ENCODE measurements around the gene NSRP1.

NSRP1 gene

GRCh38 chr17:30092886-30093285, 23.7 kb upstream of the NSRP1 start:
- Histone ChIP-seq H3K27ac (ENCODE audit: low read depth, low read length, severe bottlenecking) (no peak overlapping the region), H3K9me3 (ENCODE audit: control insufficient read depth, low read length) (no peaks in the 10 kb centered on the region), H3K4me3 (ENCODE audit: extremely low read depth, insufficient read depth, low read length, poor library complexity, severe bottlenecking) (no peak overlapping the region), H3K36me3 (ENCODE audit: control insufficient read depth, insufficient read depth, low read length) (no peaks in the 10 kb centered on the region), H3K4me1 (ENCODE audit: control insufficient read depth, insufficient read depth, low read length, poor library complexity, severe bottlenecking) (peaks cover 9% of the 10 kb centered on the region)

GRCh38 chr17:30093463-30094147, 23.0 kb upstream of the NSRP1 start:
- no peaks in the 10 kb centered on the region for H3K36me3 ChIP-seq (ENCODE audit: control insufficient read depth, insufficient read depth, low read length)
- H3K4me1 ChIP-seq (ENCODE audit: control insufficient read depth, insufficient read depth, low read length, poor library complexity, severe bottlenecking) = peaks cover 9% of the 10 kb centered on the region
- no peak overlapping the region for H3K4me3 ChIP-seq (ENCODE audit: extremely low read depth, insufficient read depth, low read length, poor library complexity, severe bottlenecking)
- WGBS, 2 experiments (ENCODE audit: insufficient coverage in 2 of 2) = 16 to 28% methylated on average over 4 to 7 of the region's 12 CpGs
- no peak overlapping the region for H3K27ac ChIP-seq (ENCODE audit: low read depth, low read length, severe bottlenecking)
- no peaks in the 10 kb centered on the region for H3K9me3 ChIP-seq (ENCODE audit: control insufficient read depth, low read length)

- no peaks in the 10 kb centered on the region for H3K36me3 ChIP-seq (ENCODE audit: control insufficient read depth, insufficient read depth, low read length)
- peaks cover 9% of the 10 kb centered on the region for H3K4me1 ChIP-seq (ENCODE audit: control insufficient read depth, insufficient read depth, low read length, poor library complexity, severe bottlenecking)
- no peaks in the 10 kb centered on the region for H3K9me3 ChIP-seq (ENCODE audit: control insufficient read depth, low read length)
- WGBS, 2 experiments (ENCODE audit: insufficient coverage in 2 of 2) = 54 to 69% methylated on average over 2 to 3 of the region's 4 CpGs
- no peak overlapping the region for H3K27ac ChIP-seq (ENCODE audit: low read depth, low read length, severe bottlenecking)
- no peak overlapping the region for H3K4me3 ChIP-seq (ENCODE audit: extremely low read depth, insufficient read depth, low read length, poor library complexity, severe bottlenecking)
Observed at GRCh38 chr17:30095507-30096244, 20.9 kb upstream of the NSRP1 start.

- 88 to 93% methylated on average over 2 to 4 of the region's 4 CpGs for WGBS, 2 experiments (ENCODE audit: insufficient coverage in 2 of 2)
- no peak overlapping the region for H3K4me3 ChIP-seq (ENCODE audit: extremely low read depth, insufficient read depth, low read length, poor library complexity, severe bottlenecking)
Observed at GRCh38 chr17:30101686-30102390, 14.8 kb upstream of the NSRP1 start.

GRCh38 chr17:30103921-30104320, 12.7 kb upstream of the NSRP1 start:
- Histone ChIP-seq H3K27ac (ENCODE audit: low read depth, low read length, severe bottlenecking) (no peak overlapping the region), H3K36me3 (ENCODE audit: control insufficient read depth, insufficient read depth, low read length) (no peaks in the 10 kb centered on the region), H3K9me3 (ENCODE audit: control insufficient read depth, low read length) (no peaks in the 10 kb centered on the region), H3K4me3 (ENCODE audit: extremely low read depth, insufficient read depth, low read length, poor library complexity, severe bottlenecking) (no peak overlapping the region), H3K4me1 (ENCODE audit: control insufficient read depth, insufficient read depth, low read length, poor library complexity, severe bottlenecking) (no peaks in the 10 kb centered on the region)
- no CpG with 5 or more reads among the region's 1 CpG for WGBS, 2 experiments (ENCODE audit: insufficient coverage in 2 of 2)

More at GRCh38 chr17:30101686-30102390, 14.8 kb upstream of the NSRP1 start:
- H3K27ac ChIP-seq (ENCODE audit: low read depth, low read length, severe bottlenecking) = no peak overlapping the region
- H3K4me1 ChIP-seq (ENCODE audit: control insufficient read depth, insufficient read depth, low read length, poor library complexity, severe bottlenecking) = no peaks in the 10 kb centered on the region
- H3K36me3 ChIP-seq (ENCODE audit: control insufficient read depth, insufficient read depth, low read length) = no peaks in the 10 kb centered on the region
- no peaks in the 10 kb centered on the region for H3K9me3 ChIP-seq (ENCODE audit: control insufficient read depth, low read length)

- WGBS, 2 experiments (ENCODE audit: insufficient coverage in 2 of 2) = 30 to 35% methylated on average over 25 to 29 of the region's 29 CpGs
- Histone ChIP-seq H3K9me3 (ENCODE audit: control insufficient read depth, low read length) (no peaks in the 10 kb centered on the region), H3K4me3 (ENCODE audit: extremely low read depth, insufficient read depth, low read length, poor library complexity, severe bottlenecking) (peak overlapping the region; percentile 23), H3K36me3 (ENCODE audit: control insufficient read depth, insufficient read depth, low read length) (no peaks in the 10 kb centered on the region), H3K27ac (ENCODE audit: low read depth, low read length, severe bottlenecking) (peak overlapping the region; percentile 19), H3K4me1 (ENCODE audit: control insufficient read depth, insufficient read depth, low read length, poor library complexity, severe bottlenecking) (no peaks in the 10 kb centered on the region)
Observed at GRCh38 chr17:30104575-30105339, 11.9 kb upstream of the NSRP1 start.

- Histone ChIP-seq H3K36me3 (ENCODE audit: control insufficient read depth, insufficient read depth, low read length) (no peaks in the 10 kb centered on the region), H3K4me3 (ENCODE audit: extremely low read depth, insufficient read depth, low read length, poor library complexity, severe bottlenecking) (no peak overlapping the region), H3K9me3 (ENCODE audit: control insufficient read depth, low read length) (no peaks in the 10 kb centered on the region), H3K4me1 (ENCODE audit: control insufficient read depth, insufficient read depth, low read length, poor library complexity, severe bottlenecking) (no peaks in the 10 kb centered on the region), H3K27ac (ENCODE audit: low read depth, low read length, severe bottlenecking) (no peak overlapping the region)
Observed at GRCh38 chr17:30112794-30113193, 3.8 kb upstream of the NSRP1 start.

- no peak overlapping the region for H3K27ac ChIP-seq (ENCODE audit: low read depth, low read length, severe bottlenecking)
- H3K4me3 ChIP-seq (ENCODE audit: extremely low read depth, insufficient read depth, low read length, poor library complexity, severe bottlenecking) = no peak overlapping the region
- no peaks in the 10 kb centered on the region for H3K9me3 ChIP-seq (ENCODE audit: control insufficient read depth, low read length)
- H3K36me3 ChIP-seq (ENCODE audit: control insufficient read depth, insufficient read depth, low read length) = no peaks in the 10 kb centered on the region
- no peaks in the 10 kb centered on the region for H3K4me1 ChIP-seq (ENCODE audit: control insufficient read depth, insufficient read depth, low read length, poor library complexity, severe bottlenecking)
Observed at GRCh38 chr17:30113213-30113612, 3.4 kb upstream of the NSRP1 start.

GRCh38 chr17:30116345-30116660, 313 bp upstream of the NSRP1 start:
- Histone ChIP-seq H3K9me3 (ENCODE audit: control insufficient read depth, low read length) (no peaks in the 10 kb centered on the region), H3K4me3 (ENCODE audit: extremely low read depth, insufficient read depth, low read length, poor library complexity, severe bottlenecking) (peak overlapping the region; percentile 83), H3K4me1 (ENCODE audit: control insufficient read depth, insufficient read depth, low read length, poor library complexity, severe bottlenecking) (no peaks in the 10 kb centered on the region), H3K27ac (ENCODE audit: low read depth, low read length, severe bottlenecking) (peak overlapping the region; percentile 96), H3K36me3 (ENCODE audit: control insufficient read depth, insufficient read depth, low read length) (peaks cover 14% of the 10 kb centered on the region)
- WGBS, 2 experiments (ENCODE audit: insufficient coverage in 2 of 2) = 24 to 30% methylated on average over 6 to 9 of the region's 10 CpGs

GRCh38 chr17:30117675-30118081, 1.1 kb downstream of the NSRP1 start:
- 83 to 85% methylated on average over 2 to 4 of the region's 5 CpGs for WGBS, 2 experiments (ENCODE audit: insufficient coverage in 2 of 2)
- Histone ChIP-seq H3K4me1 (ENCODE audit: control insufficient read depth, insufficient read depth, low read length, poor library complexity, severe bottlenecking) (no peaks in the 10 kb centered on the region), H3K9me3 (ENCODE audit: control insufficient read depth, low read length) (no peaks in the 10 kb centered on the region), H3K4me3 (ENCODE audit: extremely low read depth, insufficient read depth, low read length, poor library complexity, severe bottlenecking) (peak overlapping the region; percentile 83), H3K27ac (ENCODE audit: low read depth, low read length, severe bottlenecking) (no peak overlapping the region), H3K36me3 (ENCODE audit: control insufficient read depth, insufficient read depth, low read length) (peaks cover 20% of the 10 kb centered on the region)
